ENCODE results near the gene PAK1IP1.
"Not testable (repeated sequence)": the region's sequence is repeated elsewhere in the genome, so short reads cannot be mapped to it uniquely, and the experiment has no call there.

Gene PAK1IP1

GRCh38 chr6:10743515-10743914 lies 48.7 kb downstream of the PAK1IP1 start:
- TF ChIP-seq CTCF (IDR thresholded peaks at IDR 0.05; ENCODE audit: low read depth, low read length): no peak
- DNase-seq (ENCODE audit: low read depth, low spot score): no peak
- in situ Hi-C loops (cut with HindIII; ENCODE audit: low sequenced_read_pairs): no loop called here
- H3K4me3 ChIP-seq (ENCODE audit: low read depth, low read length): no peak overlapping the region

GRCh38 chr6:10745116-10745515 lies 50.3 kb downstream of the PAK1IP1 start:
- no peak for TF ChIP-seq CTCF (IDR thresholded peaks at IDR 0.05; ENCODE audit: low read depth, low read length)
- in situ Hi-C loops (cut with HindIII; ENCODE audit: low sequenced_read_pairs): no loop called here
- no peak for DNase-seq (ENCODE audit: low read depth, low spot score)
- H3K4me3 ChIP-seq (ENCODE audit: low read depth, low read length): no peak overlapping the region

- DNase-seq (ENCODE audit: low read depth, low spot score): no peak
- peak overlapping the region; percentile 93 for H3K4me3 ChIP-seq (ENCODE audit: low read depth, low read length)
- no peak for TF ChIP-seq CTCF (IDR thresholded peaks at IDR 0.05; ENCODE audit: low read depth, low read length)
- in situ Hi-C loops (cut with HindIII; ENCODE audit: low sequenced_read_pairs): no loop called here
These were observed 52.1 kb downstream of the PAK1IP1 start for GRCh38 chr6:10746915-10747250.

- in situ Hi-C loops (cut with HindIII; ENCODE audit: low sequenced_read_pairs): no loop called here
- peak; percentile 96 for DNase-seq (ENCODE audit: low read depth, low spot score)
- no peak for TF ChIP-seq CTCF (IDR thresholded peaks at IDR 0.05; ENCODE audit: low read depth, low read length)
- peak within 1 kb of the TSS; percentile 93 for H3K4me3 ChIP-seq (ENCODE audit: low read depth, low read length)
These were observed 52.6 kb downstream of the PAK1IP1 start, which contains the start of gene TMEM14B for GRCh38 chr6:10747251-10747972. TMEM14B (plus strand) TSS chr6:10747805; CDS start chr6:10749246, 1,441 bp downstream.

GRCh38 chr6:10749734-10750133 lies 55.0 kb downstream of the PAK1IP1 start:
- no peak overlapping the region for H3K4me3 ChIP-seq (ENCODE audit: low read depth, low read length)
- no peak for TF ChIP-seq CTCF (IDR thresholded peaks at IDR 0.05; ENCODE audit: low read depth, low read length)
- in situ Hi-C loops (cut with HindIII; ENCODE audit: low sequenced_read_pairs): no loop called here
- DNase-seq (ENCODE audit: low read depth, low spot score): no peak

DNA sequence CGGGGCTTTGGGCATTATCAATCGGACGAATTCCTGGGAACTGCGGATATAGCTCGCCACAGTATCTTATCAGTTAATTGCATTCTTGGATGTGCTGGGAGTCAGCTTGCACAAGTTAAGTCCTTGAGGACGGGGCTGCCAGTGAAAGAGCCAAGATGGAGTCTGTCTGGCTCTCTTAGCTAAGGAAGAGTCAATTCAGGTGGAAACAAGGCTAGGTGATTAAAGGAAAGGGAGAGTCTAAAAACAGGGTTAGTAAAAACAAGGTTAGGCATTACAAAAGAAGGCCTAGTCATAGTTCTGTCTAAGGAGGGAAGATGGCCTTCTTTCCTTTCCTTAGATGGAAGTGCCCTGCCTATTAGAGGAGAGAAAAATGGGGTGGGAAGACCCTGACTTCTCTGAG lies 55.8 kb downstream of the PAK1IP1 start:
- DNase-seq (ENCODE audit: low read depth, low spot score); in situ Hi-C loops (cut with HindIII; ENCODE audit: low sequenced_read_pairs): not testable (repeated sequence)

DNA sequence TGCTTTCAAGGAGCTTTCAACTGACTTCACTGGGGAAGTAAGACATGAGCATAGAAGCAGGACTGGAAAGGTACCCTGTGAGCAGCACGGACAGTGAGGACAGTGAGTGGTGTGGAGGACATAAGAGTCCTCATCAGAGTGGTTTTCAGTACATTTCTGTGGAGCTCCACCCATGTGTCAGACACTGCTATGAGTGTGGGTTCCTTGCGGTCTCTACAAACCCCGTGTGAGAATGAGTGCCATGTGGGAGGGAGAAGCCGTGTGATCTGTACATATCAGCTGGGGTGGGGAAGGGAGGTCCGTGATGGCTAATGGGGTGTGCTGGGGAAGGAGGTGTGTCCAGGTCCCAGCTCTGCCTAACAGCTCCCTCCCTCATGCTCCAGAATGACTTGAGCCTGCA lies 57.0 kb downstream of the PAK1IP1 start:
- H3K4me3 ChIP-seq (ENCODE audit: low read depth, low read length); in situ Hi-C loops (cut with HindIII; ENCODE audit: low sequenced_read_pairs); DNase-seq (ENCODE audit: low read depth, low spot score): not testable (repeated sequence)

More for the DNA sequence above, 55.8 kb downstream of the PAK1IP1 start:
- H3K4me3 ChIP-seq (ENCODE audit: low read depth, low read length): not testable (repeated sequence)

- DNase-seq (ENCODE audit: low read depth, low spot score): no peak
- no peak overlapping the region for H3K4me3 ChIP-seq (ENCODE audit: low read depth, low read length)
- in situ Hi-C loops (cut with HindIII; ENCODE audit: low sequenced_read_pairs): no loop called here
- TF ChIP-seq CTCF (IDR thresholded peaks at IDR 0.05; ENCODE audit: low read depth, low read length): no peak
These were observed 61.3 kb downstream of the PAK1IP1 start for GRCh38 chr6:10756085-10756484.

Data from astrocyte of the spinal cord (primary cell).